Activated CD4-positive, alpha-beta T cell treated with anti-CD3 and anti-CD28 coated beads, Interleukin-2, amount 50 U/mL, for 16 hours (primary cell): ENCODE measurements around the gene ARHGAP45.

Experiments used
- DNase-seq: peaks from one replicate; pipeline ENCODE4 v3.0.0-alpha.2; 2020

Gene ARHGAP45

DNA sequence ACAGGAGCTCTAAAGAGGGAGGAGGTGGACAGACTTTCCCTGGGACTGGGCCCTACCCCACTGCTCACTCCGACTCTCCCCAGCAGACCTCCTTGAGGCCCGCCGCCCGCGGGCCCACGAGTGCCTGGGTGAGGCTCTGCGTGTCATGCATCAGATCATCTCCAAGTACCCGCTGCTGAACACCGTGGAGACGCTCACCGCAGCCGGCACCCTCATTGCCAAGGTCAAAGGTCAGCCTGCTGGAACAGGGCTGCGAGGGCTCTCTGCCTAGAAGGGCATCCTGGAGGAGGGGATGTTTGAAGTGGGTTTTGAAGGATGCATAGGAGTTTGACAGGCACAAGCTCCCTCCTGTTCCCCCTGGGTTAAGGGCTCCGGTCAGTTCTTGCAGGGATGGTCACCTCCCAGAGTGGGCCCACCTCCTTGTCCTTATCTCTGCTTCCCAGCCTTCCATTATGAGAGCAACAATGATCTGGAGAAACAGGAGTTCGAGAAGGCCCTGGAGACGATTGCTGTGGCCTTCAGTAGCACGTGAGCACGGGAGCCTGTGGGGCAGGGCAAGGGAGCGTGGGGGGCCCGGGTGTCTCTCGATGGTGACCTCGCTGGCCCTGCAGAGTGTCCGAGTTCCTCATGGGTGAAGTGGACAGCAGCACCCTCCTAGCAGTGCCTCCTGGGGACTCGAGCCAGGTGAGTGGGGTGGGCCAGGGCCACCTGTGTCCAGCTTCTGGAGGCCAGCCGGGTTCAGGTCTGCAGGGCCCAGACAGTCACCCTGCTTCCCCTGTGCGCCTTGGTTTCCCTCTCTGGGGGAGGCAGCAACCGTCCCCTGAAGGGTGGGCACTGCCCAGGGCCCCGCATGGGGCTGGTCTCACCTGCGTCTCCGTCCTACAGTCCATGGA, 6.3 kb downstream of the ARHGAP45 start:
- DNase-seq = no peak

DNA sequence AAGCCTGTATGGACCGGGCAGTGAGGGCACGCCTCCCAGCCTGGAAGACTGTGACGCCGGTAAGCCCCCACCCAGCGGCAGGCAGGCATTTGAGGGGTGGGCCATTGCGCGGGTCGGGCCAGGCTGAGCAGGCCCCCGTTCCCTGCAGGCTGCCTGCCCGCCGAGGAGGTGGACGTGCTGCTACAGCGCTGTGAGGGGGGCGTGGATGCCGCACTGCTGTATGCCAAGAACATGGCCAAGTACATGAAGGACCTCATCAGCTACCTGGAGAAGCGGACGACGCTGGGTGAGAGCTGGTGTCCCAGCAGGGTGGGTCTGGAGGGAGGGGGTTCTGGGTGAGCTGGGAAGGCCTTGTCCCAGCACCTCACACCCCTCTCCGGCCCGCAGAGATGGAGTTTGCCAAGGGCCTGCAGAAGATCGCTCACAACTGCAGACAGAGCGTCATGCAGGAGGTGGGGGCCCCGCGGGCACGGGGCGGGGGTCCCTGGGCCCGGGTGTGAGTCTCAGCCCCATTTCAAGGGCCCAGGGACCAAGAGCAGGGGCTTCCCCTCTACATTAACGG, 7.1 kb downstream of the ARHGAP45 start:
- DNase-seq = no peak

DNA sequence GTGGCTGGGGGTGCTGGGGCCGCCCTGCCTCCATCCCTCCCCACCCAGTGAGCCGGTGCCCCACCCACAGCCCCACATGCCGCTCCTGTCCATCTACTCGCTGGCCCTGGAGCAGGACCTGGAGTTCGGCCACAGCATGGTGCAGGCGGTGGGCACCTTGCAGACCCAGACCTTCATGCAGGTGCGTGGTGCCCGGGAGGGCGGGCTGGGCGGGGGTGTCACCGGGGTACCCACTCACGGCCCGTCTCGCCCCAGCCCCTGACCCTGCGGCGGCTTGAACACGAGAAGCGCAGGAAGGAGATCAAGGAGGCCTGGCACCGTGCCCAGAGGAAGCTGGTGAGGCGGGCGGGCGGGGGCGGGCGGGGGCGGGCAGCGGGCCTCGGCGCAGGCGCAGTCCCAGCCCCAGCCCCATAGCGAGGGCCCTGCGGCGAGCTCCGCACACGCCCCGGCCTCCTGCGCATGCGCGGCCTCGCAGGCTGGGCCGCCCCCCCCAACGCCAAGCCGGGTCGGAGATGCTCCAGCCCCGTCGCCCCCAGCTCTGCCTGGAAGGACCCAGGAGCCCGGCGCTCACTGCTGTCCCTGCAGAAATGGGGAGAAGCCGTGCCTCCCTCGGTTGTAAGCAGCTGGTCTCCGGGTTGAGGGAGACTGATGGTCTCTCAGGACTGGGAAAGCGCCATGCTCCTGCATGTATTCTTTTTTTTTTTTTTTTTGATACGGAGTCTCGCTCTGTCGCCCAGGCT, 7.7 kb downstream of the ARHGAP45 start:
- DNase-seq = peak; percentile 90

DNA sequence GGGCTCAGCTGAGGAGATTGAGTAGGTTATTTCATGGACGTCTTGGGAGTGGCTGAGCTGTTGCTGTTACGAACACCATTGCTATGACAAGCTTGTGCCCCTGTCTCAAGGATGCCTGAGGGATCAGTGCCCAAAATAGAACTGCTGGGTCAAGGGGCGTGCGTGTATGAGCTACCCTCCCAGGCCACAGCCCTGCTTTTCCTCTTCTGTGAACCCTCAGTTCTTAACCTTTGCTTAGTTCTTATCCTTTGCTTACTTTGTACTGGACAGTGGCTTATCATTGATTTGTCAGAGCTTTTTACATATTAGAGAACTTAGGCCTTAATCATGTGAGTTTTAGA, 9.0 kb downstream of the ARHGAP45 start:
- no peak for DNase-seq

DNA sequence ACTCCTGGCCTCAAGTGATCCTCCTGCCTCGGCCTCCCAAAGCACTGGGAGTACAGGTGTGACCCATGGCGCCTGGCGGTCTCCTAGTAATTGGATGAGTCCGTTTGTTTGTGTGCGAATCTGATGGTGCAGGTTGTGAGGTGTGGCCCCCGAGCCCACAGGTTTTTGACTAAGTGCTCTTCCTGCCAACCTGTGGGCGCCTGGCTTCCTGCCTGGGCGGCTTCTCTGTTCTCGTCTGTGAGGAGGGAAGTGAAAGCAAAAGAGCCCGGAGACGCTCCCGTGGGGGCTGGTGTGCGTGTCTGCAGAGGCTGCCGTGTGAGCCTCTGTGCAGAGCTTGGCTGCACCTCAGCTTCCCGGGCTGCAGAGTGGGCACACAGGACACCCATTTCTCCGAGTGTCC, 10.0 kb downstream of the ARHGAP45 start:
- DNase-seq = peak; percentile 95

DNA sequence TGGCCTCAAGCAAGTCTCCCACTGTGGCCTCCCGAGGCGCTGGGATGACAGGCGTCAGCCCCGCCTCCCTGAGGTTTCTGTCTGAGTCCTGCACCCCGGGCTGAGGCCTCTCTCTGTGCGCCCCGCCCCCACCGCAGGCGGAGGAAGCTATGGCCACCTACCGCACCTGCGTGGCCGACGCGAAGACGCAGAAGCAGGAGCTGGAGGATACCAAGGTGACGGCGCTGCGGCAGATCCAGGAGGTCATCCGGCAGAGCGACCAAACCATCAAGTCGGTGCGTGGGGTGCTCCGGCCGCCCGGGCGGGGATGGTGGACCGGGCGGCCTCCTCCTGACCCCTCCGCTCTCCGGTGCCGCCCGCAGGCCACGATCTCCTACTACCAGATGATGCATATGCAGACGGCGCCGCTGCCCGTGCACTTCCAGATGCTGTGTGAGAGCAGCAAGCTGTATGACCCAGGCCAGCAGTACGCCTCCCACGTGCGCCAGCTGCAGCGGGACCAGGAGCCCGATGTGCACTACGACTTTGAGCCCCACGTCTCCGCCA, 12.7 kb downstream of the ARHGAP45 start:
- DNase-seq = peak; percentile 87

DNA sequence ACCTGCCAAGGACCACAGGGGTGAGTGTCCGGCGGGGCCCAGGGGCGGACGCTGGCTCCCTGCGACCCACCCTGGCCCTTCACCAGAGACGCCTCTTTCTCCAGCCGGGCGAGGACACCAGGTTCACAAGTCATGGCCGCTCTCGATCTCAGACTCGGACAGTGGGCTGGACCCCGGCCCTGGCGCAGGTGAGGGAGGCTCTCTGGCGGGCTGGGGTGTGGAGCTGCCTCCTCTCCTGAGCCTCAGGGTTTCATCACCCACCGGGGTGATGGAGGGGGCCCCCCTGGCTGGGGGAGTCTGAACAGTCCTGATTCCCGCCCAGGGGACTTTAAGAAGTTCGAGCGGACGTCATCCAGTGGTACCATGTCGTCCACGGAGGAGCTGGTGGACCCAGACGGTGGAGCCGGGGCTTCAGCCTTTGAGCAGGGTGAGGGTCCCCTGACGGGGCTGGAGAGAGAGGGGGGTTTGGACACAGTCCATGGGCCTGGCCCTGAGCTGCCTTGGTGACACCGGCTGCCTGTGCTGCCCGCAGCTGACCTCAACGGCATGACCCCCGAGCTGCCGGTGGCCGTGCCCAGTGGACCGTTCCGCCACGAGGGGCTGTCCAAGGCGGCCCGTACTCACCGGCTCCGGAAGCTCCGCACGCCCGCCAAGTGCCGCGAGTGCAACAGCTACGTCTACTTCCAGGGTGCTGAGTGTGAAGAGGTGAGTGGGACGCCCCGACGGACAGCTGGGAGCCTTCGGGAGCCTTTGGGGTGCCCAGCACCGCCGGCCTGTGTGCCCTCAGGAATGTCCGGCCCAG, 13.6 kb downstream of the ARHGAP45 start:
- DNase-seq = no peak

DNA sequence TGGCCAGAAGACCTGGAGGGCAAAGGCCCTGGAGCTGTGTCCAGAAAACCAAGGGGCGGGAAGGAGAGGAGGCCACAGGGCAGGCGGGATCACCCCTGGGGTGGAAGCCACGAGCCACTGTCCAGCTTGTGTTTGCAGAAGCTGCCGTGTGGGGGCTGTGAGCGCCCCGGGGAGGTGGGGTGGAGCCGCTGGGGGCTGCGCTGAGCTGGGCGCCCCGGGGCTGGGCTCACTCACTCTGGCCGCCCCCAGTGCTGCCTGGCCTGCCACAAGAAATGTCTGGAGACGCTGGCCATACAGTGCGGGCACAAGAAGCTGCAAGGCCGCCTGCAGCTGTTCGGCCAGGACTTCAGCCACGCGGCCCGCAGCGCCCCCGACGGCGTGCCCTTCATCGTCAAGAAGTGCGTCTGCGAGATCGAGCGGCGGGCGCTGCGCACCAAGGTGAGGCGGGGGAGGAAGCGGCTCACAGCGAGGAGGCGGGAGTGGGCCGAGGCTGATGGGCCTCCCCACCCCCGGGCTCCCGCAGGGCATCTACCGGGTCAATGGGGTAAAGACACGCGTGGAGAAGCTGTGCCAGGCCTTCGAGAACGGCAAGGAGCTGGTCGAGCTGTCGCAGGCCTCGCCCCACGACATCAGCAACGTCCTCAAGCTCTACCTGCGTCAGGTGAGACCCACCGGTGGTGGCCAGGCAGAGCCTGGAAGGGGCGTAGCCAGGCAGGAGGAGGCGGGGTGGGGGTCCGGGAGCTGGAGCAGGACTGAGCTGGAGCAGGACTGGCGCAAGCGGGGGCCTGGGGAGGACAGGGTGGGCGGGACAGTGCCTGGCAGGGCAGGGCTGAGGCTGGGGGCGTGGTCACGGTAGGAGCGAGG, 14.6 kb downstream of the ARHGAP45 start:
- DNase-seq = no peak

DNA sequence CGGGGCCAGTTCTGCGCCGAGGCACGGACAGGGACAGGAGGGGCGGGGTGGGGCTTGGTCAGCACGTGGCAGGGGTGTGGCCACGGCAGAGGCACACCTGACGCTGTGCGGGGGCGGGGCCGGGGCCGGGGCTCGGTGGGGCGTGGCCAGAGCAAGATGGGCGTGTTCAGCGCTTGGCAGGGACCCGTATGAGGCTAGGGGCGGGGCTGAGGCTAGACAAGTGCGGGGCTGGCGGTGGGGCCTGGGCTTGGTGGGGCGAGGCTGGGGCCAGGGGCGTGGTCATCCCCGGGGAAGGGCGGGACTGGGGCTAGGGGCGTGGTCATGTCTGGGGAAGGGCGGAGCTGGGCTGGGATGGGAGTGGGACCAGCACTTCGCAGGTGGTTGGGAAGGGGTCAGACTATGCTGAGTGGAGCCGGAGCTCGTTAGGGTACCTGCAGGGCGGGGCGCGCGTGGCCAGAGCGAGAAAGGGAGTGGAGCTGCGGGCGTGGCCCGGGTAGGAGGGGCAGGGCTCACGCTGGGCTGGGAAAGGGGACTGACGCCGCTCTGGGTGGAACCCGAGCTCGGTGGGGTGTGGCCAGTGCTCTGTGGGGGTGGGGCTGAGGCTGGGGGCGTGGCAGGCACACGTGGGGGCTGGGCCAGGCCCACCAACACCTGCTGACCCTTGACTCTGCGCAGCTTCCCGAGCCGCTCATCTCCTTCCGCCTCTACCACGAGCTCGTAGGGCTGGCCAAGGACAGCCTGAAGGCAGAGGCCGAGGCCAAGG, 15.4 kb downstream of the ARHGAP45 start:
- peak; percentile 83 for DNase-seq

DNA sequence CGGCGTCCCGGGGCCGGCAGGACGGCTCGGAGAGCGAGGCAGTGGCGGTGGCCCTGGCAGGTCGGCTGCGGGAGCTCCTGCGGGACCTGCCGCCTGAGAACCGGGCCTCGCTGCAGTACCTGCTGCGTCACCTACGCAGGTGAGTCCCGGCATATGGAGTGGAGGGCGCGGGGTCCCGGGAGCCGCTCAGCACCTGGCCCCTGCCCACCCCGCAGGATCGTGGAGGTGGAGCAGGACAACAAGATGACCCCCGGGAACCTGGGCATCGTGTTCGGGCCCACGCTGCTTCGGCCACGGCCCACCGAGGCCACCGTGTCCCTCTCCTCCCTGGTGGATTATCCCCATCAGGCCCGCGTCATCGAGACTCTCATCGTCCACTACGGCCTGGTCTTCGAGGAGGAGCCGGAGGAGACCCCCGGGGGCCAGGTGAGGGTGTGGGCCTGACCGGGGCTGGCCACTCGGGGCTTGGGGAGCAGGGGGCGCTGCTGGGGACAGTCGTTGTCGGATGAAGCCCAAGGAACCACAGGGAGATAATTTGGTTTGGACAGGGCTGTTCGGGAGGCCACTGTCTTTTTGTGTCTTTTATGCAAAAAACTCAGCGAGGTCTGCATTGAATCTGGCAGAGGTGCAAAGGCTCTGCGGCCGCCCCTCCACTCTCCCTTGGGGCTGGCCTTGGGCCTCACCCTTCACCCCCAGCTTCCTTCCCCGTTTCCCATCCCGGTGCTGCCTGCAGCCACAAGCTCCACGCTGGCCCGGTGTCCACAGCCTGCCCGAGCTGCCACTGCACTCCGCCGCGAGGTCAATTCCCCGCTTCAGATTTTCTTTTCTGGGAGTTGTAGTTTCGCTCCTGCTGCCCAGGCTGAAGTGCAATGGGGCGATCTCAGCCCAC, 16.2 kb downstream of the ARHGAP45 start:
- DNase-seq = no peak

DNA sequence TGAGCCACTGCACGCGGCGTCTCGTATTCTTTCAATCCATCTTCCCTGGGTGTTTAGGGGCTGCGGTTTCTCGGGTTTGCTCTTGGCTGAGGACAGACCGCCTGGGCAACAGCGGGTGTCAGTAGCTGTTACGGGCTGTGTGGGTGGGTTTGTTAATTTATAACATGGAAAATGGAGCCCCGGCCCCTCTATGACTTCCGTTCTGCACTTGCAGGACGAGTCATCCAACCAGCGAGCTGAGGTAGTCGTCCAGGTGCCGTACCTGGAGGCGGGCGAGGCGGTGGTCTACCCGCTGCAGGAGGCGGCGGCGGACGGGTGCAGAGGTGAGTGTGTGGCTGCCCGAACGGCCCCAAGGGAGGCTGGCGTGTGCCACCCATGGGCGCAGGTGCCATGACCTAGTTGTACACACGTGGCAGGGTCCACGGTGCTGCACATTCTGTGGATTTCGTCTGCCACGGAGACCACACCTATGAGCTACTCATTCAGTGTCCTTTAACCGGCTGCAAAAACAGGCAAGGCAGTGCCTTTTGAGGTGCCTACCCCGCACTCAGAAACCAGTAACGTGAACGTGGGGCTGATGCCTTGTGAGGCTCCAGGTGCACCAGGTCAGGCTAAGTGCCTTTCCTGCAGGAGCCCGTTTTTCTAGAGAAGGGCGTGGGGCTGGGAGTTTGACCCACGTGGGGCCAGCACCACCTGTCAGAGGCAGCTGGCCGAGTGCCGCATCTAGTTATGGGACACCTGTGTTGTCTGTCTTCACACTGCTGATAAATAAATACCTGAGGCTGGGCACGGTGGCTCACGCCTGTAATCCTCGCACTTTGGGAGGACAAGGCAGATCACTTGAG, 17.3 kb downstream of the ARHGAP45 start:
- DNase-seq = no peak

DNA sequence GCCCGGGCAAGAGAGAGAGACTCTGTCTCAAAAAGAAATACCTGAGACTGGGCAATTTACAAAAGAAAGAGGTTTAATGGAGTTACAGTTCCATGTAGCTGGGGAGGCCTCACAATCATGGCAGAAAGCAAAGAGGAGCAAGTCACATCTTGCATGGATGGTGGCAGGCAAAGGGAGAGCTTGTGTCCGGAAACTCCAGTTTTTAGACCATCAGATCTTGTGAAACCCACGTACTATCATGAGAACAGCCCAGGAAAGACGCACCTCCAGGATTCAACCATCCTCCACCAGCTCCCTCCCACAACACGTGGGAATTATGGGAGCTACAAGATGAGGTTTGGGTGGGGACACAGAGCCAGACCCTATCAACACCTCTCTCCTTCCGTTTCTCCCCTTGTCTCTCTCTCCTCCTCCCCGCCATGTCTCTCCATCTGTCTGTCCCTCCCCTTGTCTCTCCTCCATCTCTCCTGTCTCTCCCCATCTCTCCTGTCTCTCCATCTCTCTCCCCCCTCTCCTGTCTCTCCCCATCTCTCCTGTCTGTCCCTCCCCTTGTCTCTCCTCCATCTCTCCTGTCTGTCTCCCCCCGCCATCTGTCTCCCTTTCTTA, 18.2 kb downstream of the ARHGAP45 start:
- DNase-seq = no peak

DNA sequence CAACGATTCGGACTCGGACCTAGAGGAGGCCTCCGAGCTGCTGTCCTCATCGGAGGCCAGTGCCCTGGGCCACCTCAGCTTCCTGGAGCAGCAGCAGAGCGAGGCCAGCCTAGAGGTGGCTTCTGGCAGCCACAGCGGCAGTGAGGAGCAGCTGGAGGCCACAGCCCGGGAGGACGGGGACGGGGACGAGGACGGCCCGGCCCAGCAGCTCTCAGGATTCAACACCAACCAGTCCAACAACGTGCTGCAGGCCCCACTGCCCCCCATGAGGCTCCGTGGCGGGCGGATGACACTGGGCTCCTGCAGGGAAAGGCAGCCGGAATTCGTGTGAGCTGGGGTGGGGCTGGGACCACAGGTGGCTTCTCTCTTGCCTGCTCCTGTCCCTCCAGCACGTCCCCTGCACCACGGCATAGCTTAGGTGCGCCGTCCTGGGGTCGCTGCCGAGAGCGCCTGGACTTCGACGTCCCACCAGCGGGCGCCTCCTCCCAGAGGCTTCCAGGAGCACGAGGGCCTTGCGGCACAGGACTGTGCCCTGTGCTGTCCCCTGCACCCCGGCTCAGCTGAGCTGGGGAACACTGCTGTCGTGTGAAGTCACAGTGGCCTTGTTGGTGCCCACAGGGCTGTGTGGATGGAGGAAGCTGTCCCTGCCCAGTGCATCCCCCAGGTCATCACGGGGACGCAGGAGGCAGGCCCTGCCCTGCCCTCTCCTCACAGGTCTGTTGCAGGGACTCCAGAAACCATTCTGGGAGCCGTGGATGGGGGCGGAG, 18.9 kb downstream of the ARHGAP45 start:
- DNase-seq = no peak

DNA sequence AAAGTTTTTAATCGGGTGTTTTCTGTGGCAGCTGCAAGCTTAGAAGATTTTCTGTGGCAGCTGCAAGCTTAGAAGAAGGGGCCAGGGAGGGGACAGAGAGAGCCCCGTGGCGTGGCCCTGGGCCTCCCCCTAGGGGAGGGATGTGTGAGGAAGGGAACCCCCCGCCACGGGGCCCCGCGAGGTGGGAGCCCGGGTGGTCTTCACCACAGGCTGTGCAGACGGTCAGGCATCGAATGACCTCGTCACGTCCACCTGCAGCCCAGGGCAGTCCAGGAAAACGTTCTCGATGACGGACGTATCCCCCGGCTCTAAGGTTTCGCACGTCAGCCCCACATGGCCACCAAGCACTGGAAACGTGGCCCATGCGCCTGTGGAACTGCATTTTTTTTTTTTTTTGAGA, 19.6 kb downstream of the ARHGAP45 start:
- no peak for DNase-seq

DNA sequence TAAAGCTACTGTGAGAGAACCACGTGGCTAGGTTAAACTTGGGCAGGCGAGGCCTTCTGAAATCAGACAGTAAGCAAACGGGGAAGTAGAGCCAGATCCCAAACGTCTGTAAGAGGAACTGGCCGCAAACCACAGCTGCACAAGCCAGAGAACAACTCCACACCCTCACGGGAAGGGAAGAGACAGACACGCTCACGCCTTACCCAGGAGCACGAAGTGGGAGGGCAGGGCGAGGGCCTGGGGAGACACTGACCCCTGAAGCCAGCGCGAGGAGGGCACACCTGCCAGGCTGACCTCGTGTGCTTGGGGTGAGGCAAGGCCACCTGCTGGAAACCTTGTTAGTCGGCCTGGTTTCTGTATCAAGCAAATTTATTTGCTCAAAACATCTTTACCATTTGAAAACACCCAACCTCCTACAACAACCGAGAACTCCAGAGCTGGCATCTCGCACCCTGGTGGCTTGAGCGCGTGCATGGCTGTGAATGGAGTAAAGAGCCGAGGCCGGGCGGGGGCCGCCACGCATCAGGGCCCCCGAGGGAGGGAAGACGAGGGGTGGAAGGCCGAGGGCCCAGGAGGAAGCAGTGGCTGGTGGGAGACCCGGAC, 20.9 kb downstream of the ARHGAP45 start:
- DNase-seq = no peak

DNA sequence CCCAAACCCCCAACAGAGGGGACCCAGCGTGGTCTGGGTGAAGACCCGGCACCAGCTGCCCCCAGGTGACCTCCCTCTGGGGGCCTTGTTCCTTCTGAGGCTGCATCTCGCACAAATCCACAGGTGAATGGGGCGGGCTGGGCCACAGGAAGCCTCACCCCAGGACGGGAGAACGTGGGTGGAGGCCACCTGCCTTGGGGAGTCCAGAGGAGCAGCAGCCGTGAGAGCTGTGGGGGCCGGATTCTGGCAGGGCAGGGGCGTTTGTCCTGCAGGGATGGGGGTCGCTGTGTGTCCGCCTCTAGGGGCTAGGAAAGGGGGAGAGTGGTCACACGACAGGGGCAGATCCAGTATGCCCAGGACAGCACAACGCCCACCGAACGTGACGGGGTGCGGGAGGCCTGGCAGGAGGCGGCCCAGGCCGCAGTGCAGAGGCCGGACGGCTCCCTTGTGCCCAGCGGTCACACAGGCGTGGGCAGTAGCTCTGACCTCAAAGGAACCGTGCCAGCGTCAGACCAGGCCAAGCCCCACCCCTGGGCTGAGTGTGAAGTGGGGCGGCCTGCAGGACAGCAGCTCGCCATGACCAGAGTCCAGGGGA, 21.5 kb downstream of the ARHGAP45 start:
- no peak for DNase-seq
